CD14-positive monocyte (primary cell): ENCODE results near the gene CRIM1. TPM values are rescaled to one million over a fixed set of nuclear protein-coding genes. Genes with fewer than 3 reads are reported as not detected.

ENCODE experiments used
- DNase-seq, 3 donors: peaks; one replicate each; pipeline ENCODE4 v3.0.0-alpha.2; 2011 to 2022
- H2AFZ ChIP-seq: 2 replicates; pipeline ENCODE4 v1.6.0; 2012; ENCODE audit warnings: mild to moderate bottlenecking, low read depth, low read length, inconsistent platforms; ENCODE audit not compliant: insufficient read depth, poor library complexity, severe bottlenecking
- H3K27ac ChIP-seq, 2 donors: 1 replicate in 1 of 2; 2 replicates in 1 of 2; pipeline ENCODE4 v1.5.1; 2012 to 2013; ENCODE audit warnings: low read length in 2 of 2, control low read depth in 1 of 2, inconsistent platforms in 1 of 2, low read depth in 1 of 2, mild to moderate bottlenecking in 1 of 2
- H3K27me3 ChIP-seq, 2 donors: one replicate each; pipeline versions ENCODE4 v1.6.0 to v1.6.1; 2011 to 2013; ENCODE audit warnings: low read length in 2 of 2; ENCODE audit not compliant: control insufficient read depth in 2 of 2, insufficient read depth in 2 of 2
- H3K36me3 ChIP-seq, 2 donors: replicated peaks in 1 of 2; 1 replicate in 1 of 2; 2 replicates in 1 of 2; pipeline versions ENCODE4 v1.5.1 to v1.6.1; 2012 to 2013; ENCODE audit warnings: low read length in 2 of 2, control low read depth in 1 of 2, inconsistent platforms in 1 of 2, mild to moderate bottlenecking in 1 of 2; ENCODE audit not compliant: insufficient read depth in 2 of 2, control insufficient read depth in 1 of 2
- H3K4me1 ChIP-seq, 2 donors: 1 replicate in 1 of 2; 2 replicates in 1 of 2; pipeline versions ENCODE4 v1.5.1 to v1.6.1; 2012 to 2013; ENCODE audit warnings: low read length in 2 of 2, control low read depth in 1 of 2, inconsistent platforms in 1 of 2, mild to moderate bottlenecking in 1 of 2, moderate library complexity in 1 of 2; ENCODE audit not compliant: insufficient read depth in 2 of 2, control insufficient read depth in 1 of 2
- H3K4me2 ChIP-seq: replicated peaks from 2 replicates; pipeline ENCODE3; 2012; ENCODE audit warnings: low read length, moderate library complexity, mild to moderate bottlenecking; ENCODE audit not compliant: poor library complexity, severe bottlenecking; ENCODE audit errors: extremely low read depth
- H3K4me3 ChIP-seq, 3 experiments: fragments of 200-600 bp in 1 of 3; sonication (generic) in 1 of 3; replicated peaks in 1 of 3; 1 replicate in 2 of 3; 2 replicates in 1 of 3; pipeline ENCODE4 v1.5.1; 2011 to 2013; ENCODE audit warnings: low read length in 3 of 3, mild to moderate bottlenecking in 3 of 3, control low read depth in 2 of 3, low read depth in 2 of 3, inconsistent platforms in 1 of 3, moderate library complexity in 1 of 3
- H3K79me2 ChIP-seq: 2 replicates; pipeline ENCODE4 v1.6.0; 2012; ENCODE audit warnings: mild to moderate bottlenecking, control low read depth, inconsistent platforms, low read length, moderate library complexity; ENCODE audit not compliant: insufficient read depth
- H3K9ac ChIP-seq: 2 replicates; pipeline ENCODE4 v1.6.0; 2017; ENCODE audit warnings: low read length, mild to moderate bottlenecking; ENCODE audit not compliant: insufficient read depth, poor library complexity, severe bottlenecking
- H3K9me3 ChIP-seq, 2 donors: replicated peaks in 1 of 2; 1 replicate in 1 of 2; 2 replicates in 1 of 2; pipeline versions ENCODE4 v1.5.1 to v1.6.1; 2012 to 2013; ENCODE audit warnings: low read length in 2 of 2, control low read depth in 1 of 2; ENCODE audit not compliant: control insufficient read depth in 1 of 2, insufficient read depth in 1 of 2
- H4K20me1 ChIP-seq: 2 replicates; pipeline ENCODE4 v1.6.0; 2012; ENCODE audit warnings: mild to moderate bottlenecking, low read length, control low read depth, moderate library complexity; ENCODE audit not compliant: insufficient read depth
- H3K27ac Mint-ChIP-seq, 7 donors: one replicate each; pipeline ENCODE4 v1.8.0; 2020; ENCODE audit warnings: mild to moderate bottlenecking in 7 of 7, mixed read lengths in 7 of 7, moderate library complexity in 6 of 7, inconsistent platforms in 2 of 7
- H3K27me3 Mint-ChIP-seq, 3 donors: one replicate each; pipeline ENCODE4 v1.8.0; 2021 to 2022; ENCODE audit warnings: low read depth in 3 of 3, mild to moderate bottlenecking in 3 of 3, mixed read lengths in 3 of 3, moderate library complexity in 3 of 3, inconsistent platforms in 1 of 3
- H3K36me3 Mint-ChIP-seq, 2 donors: one replicate each; pipeline ENCODE4 v1.8.0; 2020; ENCODE audit warnings: mixed read lengths in 2 of 2, inconsistent platforms in 1 of 2, mild to moderate bottlenecking in 1 of 2
- H3K4me1 Mint-ChIP-seq: one replicate; pipeline ENCODE4 v1.8.0; 2020; ENCODE audit warnings: mild to moderate bottlenecking, mixed read lengths
- H3K4me3 Mint-ChIP-seq, 2 donors: one replicate each; pipeline ENCODE4 v1.8.0; 2020; ENCODE audit warnings: mild to moderate bottlenecking in 2 of 2, mixed read lengths in 2 of 2, moderate library complexity in 1 of 2
- H3K9me3 Mint-ChIP-seq, 7 donors: one replicate each; pipeline ENCODE4 v1.8.0; 2020 to 2022; ENCODE audit warnings: mixed read lengths in 7 of 7, mild to moderate bottlenecking in 6 of 7, moderate library complexity in 6 of 7, inconsistent platforms in 2 of 7
- CTCF ChIP-seq: fragments of 200-600 bp; IDR thresholded peaks from one replicate; pipeline ENCODE4 v1.8.0; 2022; ENCODE audit warnings: antibody characterized with exemption, mild to moderate bottlenecking
- WGBS: methylation state at CpG from one replicate; pipeline ENCODE4 v1.1.5; 2013; ENCODE audit warnings: missing lambda C conversion rate; ENCODE audit not compliant: insufficient coverage; 5-methylcytosine and 5-hydroxymethylcytosine counted together
- intact Hi-C, 2 donors: fragments of 100-400 bp; cut with micrococcal nuclease; formaldehyde crosslinking; loops; one replicate each; pipeline versions ENCODE4 v1.15.0 to v1.15.1; 2023
- polyA plus RNA-seq, 3 donors: library from polyadenylated mRNA; depleted of rRNA in 1 of 3; unstranded in 2 of 3; stranded (reverse) in 1 of 3; fragments of 300-500 nt in 2 of 3; fragments of >200 nt in 1 of 3; fragmentation: Illumina TruSeq in 2 of 3; gene quantifications; 1 replicate in 2 of 3; 2 replicates in 1 of 3; pipeline ENCODE4 v1.2.3, GENCODE V29; 2012 to 2021

CRIM1 gene
- polyA plus RNA-seq, 3 donors: 0.08 to 0.27 TPM; not detected in 1

GRCh38 chr2:36553683-36554082 is 198.1 kb downstream of the CRIM1 start:
- Histone ChIP-seq H3K9ac (no peak overlapping the region), H3K27ac (peak overlapping the region; percentile 26 to 74), H3K4me2 (peak overlapping the region; percentile 38), H3K36me3 (peaks cover 30 to 71% of the 10 kb centered on the region in 2 donors), H3K4me1 (peaks cover 26 to 28% of the 10 kb centered on the region in 2 donors), H3K4me3 (peak overlapping the region in 1 of 3 experiments; percentile 48), H3K79me2 (no peaks in the 10 kb centered on the region), H3K27me3 (no peaks in the 10 kb centered on the region), H2AFZ (peak overlapping the region; percentile 37), H3K9me3 (no peaks in the 10 kb centered on the region), H4K20me1 (no peaks in the 10 kb centered on the region)
- intact Hi-C loops: no loop called here
- 0% methylated on average over 4 of the region's 4 CpGs for WGBS
- DNase-seq: peak; percentile 49 to 80 (median 76)
- H3K4me3 Mint-ChIP-seq: peak overlapping the region; percentile 28 to 52
- peaks cover 50 to 60% of the 10 kb centered on the region in 2 donors for H3K36me3 Mint-ChIP-seq
- TF ChIP-seq CTCF: no peak
- no peaks in the 10 kb centered on the region for H3K27me3 Mint-ChIP-seq
- peak overlapping the region; percentile 53 to 91 (median 87) for H3K27ac Mint-ChIP-seq
- peaks cover 32% of the 10 kb centered on the region for H3K4me1 Mint-ChIP-seq
- no peaks in the 10 kb centered on the region for H3K9me3 Mint-ChIP-seq

- peaks cover 32% of the 10 kb centered on the region for H3K4me1 Mint-ChIP-seq
- peak; percentile 15 to 53 (median 19) for DNase-seq
- no peaks in the 10 kb centered on the region for H3K27me3 ChIP-seq
- peak overlapping the region in 3 of 7 donors; percentile 4 to 16 (median 14) for H3K27ac Mint-ChIP-seq
- H3K9me3 Mint-ChIP-seq: no peaks in the 10 kb centered on the region
- H3K79me2 ChIP-seq: no peaks in the 10 kb centered on the region
- H3K36me3 ChIP-seq: peaks cover 30 to 71% of the 10 kb centered on the region in 2 donors
- no peak overlapping the region for H3K4me3 ChIP-seq
- no peak overlapping the region for H3K4me3 Mint-ChIP-seq
- H4K20me1 ChIP-seq: no peaks in the 10 kb centered on the region
- no peaks in the 10 kb centered on the region for H3K27me3 Mint-ChIP-seq
- H3K9me3 ChIP-seq: no peaks in the 10 kb centered on the region
- no peak overlapping the region for H3K4me2 ChIP-seq
- WGBS: no CpG with 5 or more reads among the region's 1 CpG
- H2AFZ ChIP-seq: no peak overlapping the region
- intact Hi-C loops: no loop called here
- no peak overlapping the region for H3K27ac ChIP-seq
- peaks cover 26 to 28% of the 10 kb centered on the region in 2 donors for H3K4me1 ChIP-seq
- TF ChIP-seq CTCF: no peak
- no peak overlapping the region for H3K9ac ChIP-seq
- H3K36me3 Mint-ChIP-seq: peaks cover 48 to 58% of the 10 kb centered on the region in 2 donors
Measured at GRCh38 chr2:36554531-36554930, 199.0 kb downstream of the CRIM1 start.
